Left renal cortex interstitium (tissue), 4 donors: ENCODE data around the gene CPHXL2. TPM values are rescaled to one million over a fixed set of nuclear protein-coding genes. Genes with fewer than 3 reads are reported as not detected.
A peak's percentile ranks its signal among the peaks of the same experiment; 100 is the strongest.

Experiments used
- DNase-seq, 4 donors: peaks; one replicate each; pipeline ENCODE4 v3.0.0-alpha.2; 2013; ENCODE audit warnings: low read depth in 4 of 4, low spot score in 2 of 4, missing footprints in 1 of 4
- polyA plus RNA-seq, 4 donors: library from polyadenylated mRNA; unstranded; fragments of 120-200 nt; gene quantifications; one replicate each; pipeline ENCODE4 v1.2.1, GENCODE V29; 2013; ENCODE audit not compliant: insufficient read length in 4 of 4

Gene CPHXL2
- polyA plus RNA-seq, 4 donors, result 0.46 TPM; not detected in 3

GRCh38 chr16:75644240-75645012, 32.4 kb downstream of the CPHXL2 start:
- DNase-seq, result no peak

GRCh38 chr16:75640598-75640997, 36.2 kb downstream of the CPHXL2 start:
- no peak for DNase-seq

GRCh38 chr16:75635036-75635435, 41.8 kb downstream of the CPHXL2 start:
- DNase-seq, result no peak

GRCh38 chr16:75632857-75633256, 44.0 kb downstream of the CPHXL2 start:
- no peak for DNase-seq

- DNase-seq, result no peak
Observed at GRCh38 chr16:75630052-75630451, 46.8 kb downstream of the CPHXL2 start.

GRCh38 chr16:75629132-75629531, 47.7 kb downstream of the CPHXL2 start:
- DNase-seq, result no peak

- no peak for DNase-seq
Observed at GRCh38 chr16:75628351-75628750, 48.5 kb downstream of the CPHXL2 start.

- no peak for DNase-seq
Observed at GRCh38 chr16:75627851-75628250, 49.0 kb downstream of the CPHXL2 start.

- DNase-seq, result no peak
Observed at GRCh38 chr16:75626806-75627205, 50.0 kb downstream of the CPHXL2 start.

GRCh38 chr16:75624921-75625334, 51.9 kb downstream of the CPHXL2 start:
- no peak for DNase-seq

- DNase-seq, result peak; percentile 92 to 98 (median 96)
Observed at GRCh38 chr16:75622761-75623605, 53.8 kb downstream of the CPHXL2 start, which contains the start of gene ADAT1. ADAT1 (minus strand) TSS chr16:75623281; CDS start chr16:75620799, 2,482 bp downstream.

- no peak for DNase-seq
Observed at GRCh38 chr16:75621170-75621477, 55.7 kb downstream of the CPHXL2 start.

- no peak for DNase-seq
Observed at GRCh38 chr16:75620326-75621169, 56.3 kb downstream of the CPHXL2 start.

- DNase-seq, result no peak
Observed at GRCh38 chr16:75618780-75619179, 58.0 kb downstream of the CPHXL2 start.

- no peak for DNase-seq
Observed at GRCh38 chr16:75617121-75617520, 59.7 kb downstream of the CPHXL2 start.

- no peak for DNase-seq
Observed at GRCh38 chr16:75616521-75617010, 60.2 kb downstream of the CPHXL2 start.

GRCh38 chr16:75615619-75616018, 61.2 kb downstream of the CPHXL2 start:
- no peak for DNase-seq

GRCh38 chr16:75614066-75614897, 62.5 kb downstream of the CPHXL2 start:
- DNase-seq, result no peak
